GM10266 (cell line): ENCODE data around the gene GYPA.
"Not testable (repeated sequence)": the region's sequence is repeated elsewhere in the genome, so short reads cannot be mapped to it uniquely, and the experiment has no call there.

Experiments
- DNase-seq: peaks from one replicate; pipeline ENCODE4 v3.0.0; 2012; ENCODE audit errors: extremely low spot score
- CTCF ChIP-seq: IDR thresholded peaks from 2 replicates; pipeline ENCODE4 v1.5.1; 2012; ENCODE audit warnings: mild to moderate bottlenecking, low read depth; ENCODE audit not compliant: control insufficient read depth, insufficient read depth; ENCODE audit errors: missing control alignments

GYPA gene

GRCh38 chr4:144176476-144176875 is 36.0 kb upstream of the GYPA start:
- no peak for DNase-seq
- TF ChIP-seq CTCF: no peak

GRCh38 chr4:144174401-144175067 is 34.0 kb upstream of the GYPA start:
- DNase-seq: peak; percentile 41
- TF ChIP-seq CTCF: no peak

GRCh38 chr4:144171697-144172096 is 31.2 kb upstream of the GYPA start:
- DNase-seq: no peak
- TF ChIP-seq CTCF: no peak

- no peak for DNase-seq
- TF ChIP-seq CTCF: no peak
These were observed 28.7 kb upstream of the GYPA start for GRCh38 chr4:144169211-144169610.

- no peak for TF ChIP-seq CTCF
- no peak for DNase-seq
These were observed 13.5 kb upstream of the GYPA start for GRCh38 chr4:144154044-144154443.

GRCh38 chr4:144142690-144143326 is 2.3 kb upstream of the GYPA start:
- TF ChIP-seq CTCF: peak; percentile 81
- peak; percentile 4 for DNase-seq

GRCh38 chr4:144141493-144141892 is 975 bp upstream of the GYPA start:
- DNase-seq: no peak
- no peak for TF ChIP-seq CTCF

GRCh38 chr4:144139991-144140390 is 527 bp downstream of the GYPA start:
- DNase-seq: not testable (repeated sequence)

- DNase-seq: not testable (repeated sequence)
These were observed 971 bp downstream of the GYPA start for GRCh38 chr4:144139547-144139946.

- DNase-seq: not testable (repeated sequence)
These were observed 2.3 kb downstream of the GYPA start for GRCh38 chr4:144138239-144138638.
